GM21576 (cell line): ENCODE measurements around the gene ZFP30.
"Not testable (repeated sequence)": the region's sequence is repeated elsewhere in the genome, so short reads cannot be mapped to it uniquely, and the experiment has no call there.

Experiments used
- ATAC-seq: cut with Tn5 transposase; IDR thresholded peaks from one replicate; pipeline ENCODE4 v1.9.1; 2021; ENCODE audit warnings: mild to moderate bottlenecking, moderate library complexity; ENCODE audit not compliant: unreplicated experiment

The ZFP30 gene

DNA sequence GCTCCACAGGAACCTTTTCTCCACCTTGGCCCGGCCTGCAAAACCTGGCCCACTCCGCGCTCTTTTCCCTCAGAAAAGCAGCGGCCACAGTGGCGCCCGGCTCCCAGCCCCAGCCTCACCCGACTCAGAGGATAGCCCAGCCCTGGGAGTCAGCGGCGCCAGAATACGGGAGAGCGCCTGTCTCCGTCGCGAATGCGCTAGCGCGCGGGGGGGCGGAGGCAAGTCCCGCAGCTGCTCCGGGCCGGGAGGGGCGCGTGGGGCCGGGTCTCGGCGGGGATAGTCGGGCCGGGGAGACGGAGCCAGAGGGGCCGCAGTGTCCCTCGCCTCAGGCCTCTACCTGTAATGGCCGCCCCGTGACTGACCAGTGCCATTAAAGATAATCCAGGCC lies at the start of gene ZFP30:
TSS of gene ZFP30 (minus strand) at position 165 of the 388 bp plus-strand sequence. CDS start 7,643 bp downstream, outside the sequence.
- peak; percentile 43 for ATAC-seq

DNA sequence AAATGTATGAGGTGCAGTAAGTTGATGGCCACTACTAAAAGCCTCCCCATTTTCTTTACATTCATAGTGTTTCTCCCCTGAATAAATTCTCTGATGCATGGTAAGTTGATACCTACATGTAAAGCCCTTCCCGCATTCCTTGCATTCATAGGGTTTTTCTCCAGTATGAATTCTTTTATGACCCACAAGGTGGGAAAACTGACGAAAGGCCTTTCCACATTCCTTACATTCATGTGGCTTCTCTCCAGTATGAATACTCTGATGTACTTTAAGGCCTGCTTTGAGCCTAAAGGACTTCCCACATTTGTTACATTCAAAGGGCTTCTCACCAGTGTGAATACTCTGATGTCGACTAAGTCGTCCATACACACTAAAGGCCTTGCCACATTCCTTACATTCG lies 43.8 kb upstream of the ZFP30 start:
- ATAC-seq = no peak

DNA sequence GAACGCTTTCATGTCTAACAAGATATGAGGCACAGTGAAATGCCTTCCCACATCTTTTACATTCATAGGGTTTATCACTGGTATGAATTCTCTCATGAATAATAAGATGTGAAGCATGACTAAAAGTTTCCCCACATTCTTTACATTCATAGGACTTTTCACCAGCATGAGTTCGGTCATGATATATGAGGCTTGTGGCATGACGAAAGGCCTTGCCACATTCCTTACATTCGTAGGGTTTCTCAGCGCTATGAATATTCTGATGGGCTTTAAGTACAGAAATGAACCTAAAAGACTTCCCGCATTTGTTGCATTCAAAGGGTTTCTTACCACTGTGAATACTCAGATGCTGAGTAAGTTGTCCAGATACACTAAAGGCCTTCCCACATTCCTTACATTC lies 43.0 kb upstream of the ZFP30 start:
- ATAC-seq = no peak

DNA sequence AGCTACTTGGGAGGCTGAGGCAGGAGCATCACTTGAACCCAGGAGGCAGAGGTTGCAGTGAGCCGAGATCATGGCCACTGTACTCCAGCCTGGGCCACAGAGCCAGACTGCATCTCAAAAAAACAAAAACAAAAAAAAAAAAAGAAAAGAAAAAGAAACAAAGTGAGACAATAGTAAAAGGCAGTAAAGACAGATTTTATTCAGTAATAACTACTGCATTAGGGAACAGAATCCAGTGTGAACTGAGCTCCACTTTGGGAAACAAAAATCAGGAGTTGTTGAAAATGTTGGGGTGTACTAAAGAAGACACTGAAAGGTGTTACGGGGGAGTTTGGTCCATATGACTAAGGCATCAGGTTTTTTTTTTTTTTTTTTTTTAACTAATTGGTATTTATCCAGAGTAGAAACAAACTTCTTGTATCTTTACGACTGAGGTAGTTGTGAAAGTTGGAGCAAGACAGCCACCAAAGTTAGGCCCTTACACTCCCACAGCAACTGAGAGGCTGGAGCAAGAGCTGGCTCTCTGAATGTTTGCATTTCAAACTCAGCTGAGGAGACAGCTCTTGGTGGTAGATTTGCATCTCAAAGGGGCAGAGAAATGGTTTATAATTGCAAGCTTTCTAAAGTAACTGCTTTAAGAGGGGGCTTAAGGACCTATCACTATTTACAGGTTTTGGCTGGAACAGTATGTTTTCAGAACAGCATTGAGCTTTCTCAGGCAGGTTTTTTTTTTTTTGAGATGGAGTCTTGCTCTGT lies 40.1 kb upstream of the ZFP30 start:
- no peak for ATAC-seq

DNA sequence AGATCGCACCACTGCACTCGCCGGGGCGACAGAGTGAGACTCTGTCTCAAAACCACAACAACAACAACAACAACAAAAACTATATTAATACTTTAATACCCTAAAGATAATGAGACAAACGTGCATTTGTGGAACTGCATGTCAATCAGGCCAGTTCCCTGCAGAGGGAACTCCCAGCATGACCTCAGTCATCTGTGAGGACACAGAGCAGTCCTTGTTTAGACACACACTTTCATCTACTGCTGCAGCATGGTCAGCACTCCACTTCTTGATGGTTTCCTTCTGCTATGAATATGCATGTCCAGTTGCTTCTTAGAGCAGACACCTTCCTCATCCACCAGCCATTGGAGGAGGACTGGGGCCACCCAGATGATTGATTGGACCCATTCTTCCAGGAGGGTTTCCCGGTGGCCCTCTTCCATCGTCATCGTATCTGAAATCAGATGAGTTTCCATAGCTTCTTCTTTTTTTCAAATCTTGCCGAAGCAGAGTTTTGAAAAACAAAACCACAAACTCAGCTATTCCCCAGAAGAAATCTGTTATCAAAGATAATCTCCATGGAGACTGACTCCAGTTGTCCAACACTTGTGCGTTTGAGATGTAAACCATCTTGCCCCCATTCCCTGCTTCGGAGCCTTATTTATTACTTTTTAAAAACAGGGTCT lies 37.8 kb upstream of the ZFP30 start:
- no peak for ATAC-seq

DNA sequence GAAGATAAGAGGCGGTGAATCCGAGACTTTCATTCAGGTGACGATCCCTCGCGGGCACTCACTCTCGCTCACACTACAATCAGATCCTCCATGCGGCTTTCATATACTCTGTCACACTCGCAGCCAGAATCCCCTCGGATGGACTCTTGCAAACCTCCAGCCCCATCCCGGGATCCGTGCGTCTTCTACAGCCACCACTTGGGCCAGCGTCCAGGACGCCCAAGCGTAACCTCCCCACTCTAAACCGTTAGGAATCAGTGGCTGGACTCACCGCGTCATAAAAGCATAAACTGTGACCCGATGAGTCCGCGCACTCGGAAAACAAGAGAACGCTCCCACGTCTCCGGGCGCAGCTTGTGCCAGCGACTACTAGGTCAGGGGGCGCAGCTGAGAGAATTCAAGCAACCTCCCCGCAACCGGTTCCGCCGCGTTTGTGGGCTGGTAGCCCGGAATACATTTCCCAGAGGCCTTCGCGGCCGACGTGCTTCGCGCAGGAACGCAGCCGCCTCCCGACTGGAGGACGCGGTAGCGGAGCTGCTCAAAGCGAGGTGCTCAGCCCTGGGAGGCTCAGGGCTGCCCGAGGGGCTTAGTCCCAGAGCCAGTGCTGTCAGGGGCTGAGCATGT lies 36.7 kb upstream of the ZFP30 start:
- peak; percentile 63 for ATAC-seq

DNA sequence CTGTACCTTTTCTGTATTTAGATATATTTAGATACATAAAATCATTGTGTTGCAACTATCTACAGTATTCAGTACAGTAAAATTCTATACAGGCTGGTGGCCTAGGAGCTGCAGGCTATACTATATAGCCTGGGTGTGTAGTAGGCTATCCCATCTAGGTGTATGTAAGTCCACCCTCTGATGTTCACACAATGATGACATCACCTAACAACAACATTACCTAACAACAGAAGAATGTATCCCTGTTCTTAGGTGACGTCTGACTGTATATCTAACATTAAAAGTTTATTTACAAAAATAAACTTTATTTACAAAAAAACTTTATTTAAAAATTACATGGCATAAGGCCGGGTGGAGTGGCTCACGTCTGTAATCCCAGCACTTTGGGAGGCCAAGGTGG lies 28.3 kb upstream of the ZFP30 start:
- no peak for ATAC-seq

DNA sequence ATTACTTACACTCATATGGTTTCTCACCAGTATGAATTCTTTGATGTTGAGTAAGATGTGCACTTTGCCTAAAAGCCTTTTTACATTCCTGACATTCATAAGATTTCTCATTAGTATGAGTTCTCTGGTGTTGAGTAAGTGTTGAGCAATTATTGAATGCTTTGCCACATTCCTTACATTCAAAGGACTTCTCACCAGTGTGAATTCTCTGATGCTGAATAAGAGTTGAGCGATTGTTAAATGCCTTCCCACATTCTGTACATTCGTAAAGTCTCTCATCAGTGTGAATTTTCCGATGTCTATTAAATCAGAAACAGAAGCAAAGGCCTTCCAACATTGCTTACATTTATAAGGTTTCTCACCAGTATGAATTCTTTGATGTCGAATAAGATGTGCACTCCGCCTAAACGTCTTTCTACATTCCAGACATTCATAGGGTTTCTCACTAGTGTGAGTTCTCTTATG lies 14.2 kb upstream of the ZFP30 start:
- ATAC-seq = no peak

DNA sequence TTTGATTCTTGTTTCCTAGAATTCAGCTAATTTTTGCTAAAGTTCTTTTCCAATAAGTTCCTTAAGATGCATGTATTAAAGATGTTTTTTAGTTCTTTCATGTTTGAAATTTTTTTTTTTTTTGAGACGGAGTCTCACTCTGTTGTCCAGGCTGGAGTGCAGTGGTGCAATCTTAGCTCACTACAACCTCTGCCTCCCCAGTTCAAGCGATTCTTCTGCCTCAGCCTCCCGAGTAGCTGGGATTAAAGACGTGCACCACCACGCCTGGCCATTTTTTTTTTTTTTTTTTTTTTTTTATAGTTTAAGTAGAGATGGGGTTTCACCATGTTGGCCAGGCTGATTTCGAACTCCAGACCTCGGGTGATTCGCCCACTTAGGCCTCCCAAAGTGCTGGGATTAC lies 1.9 kb upstream of the ZFP30 start:
- not testable (repeated sequence) for ATAC-seq

DNA sequence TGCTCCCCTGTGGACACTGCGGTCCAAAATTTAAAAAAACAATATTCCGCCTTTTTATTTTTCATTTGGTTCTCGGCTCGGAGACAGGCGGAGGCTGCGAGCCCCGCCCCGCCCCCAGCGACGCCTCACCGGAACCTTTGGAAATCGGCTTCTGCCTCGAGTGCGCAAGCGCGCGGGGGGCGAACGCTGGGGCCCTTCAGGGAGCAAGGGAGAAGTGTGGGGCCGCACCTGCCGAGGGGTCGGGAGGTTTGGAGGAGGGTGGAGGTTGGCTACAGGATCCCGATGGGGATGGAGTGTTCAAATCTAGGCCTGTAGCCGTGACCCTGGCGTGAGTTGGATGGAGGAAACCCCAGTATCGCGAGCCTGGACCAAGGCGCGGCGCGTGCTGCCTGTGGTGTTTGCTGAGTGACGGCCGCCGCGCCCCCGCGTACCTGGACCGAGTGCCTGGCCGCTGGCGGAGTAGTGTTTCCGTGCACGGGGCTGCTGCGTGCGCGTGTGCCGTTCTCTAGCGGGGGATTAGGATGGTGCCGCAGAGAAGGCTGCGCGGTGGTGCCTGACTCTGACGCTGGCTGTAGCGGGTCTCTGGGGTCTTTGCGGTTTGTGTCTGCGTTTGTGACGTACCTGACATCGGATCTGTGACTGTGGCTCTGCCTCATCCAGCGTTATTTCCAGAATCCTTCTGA lies 565 bp upstream of the ZFP30 start:
- ATAC-seq = peak; percentile 49

DNA sequence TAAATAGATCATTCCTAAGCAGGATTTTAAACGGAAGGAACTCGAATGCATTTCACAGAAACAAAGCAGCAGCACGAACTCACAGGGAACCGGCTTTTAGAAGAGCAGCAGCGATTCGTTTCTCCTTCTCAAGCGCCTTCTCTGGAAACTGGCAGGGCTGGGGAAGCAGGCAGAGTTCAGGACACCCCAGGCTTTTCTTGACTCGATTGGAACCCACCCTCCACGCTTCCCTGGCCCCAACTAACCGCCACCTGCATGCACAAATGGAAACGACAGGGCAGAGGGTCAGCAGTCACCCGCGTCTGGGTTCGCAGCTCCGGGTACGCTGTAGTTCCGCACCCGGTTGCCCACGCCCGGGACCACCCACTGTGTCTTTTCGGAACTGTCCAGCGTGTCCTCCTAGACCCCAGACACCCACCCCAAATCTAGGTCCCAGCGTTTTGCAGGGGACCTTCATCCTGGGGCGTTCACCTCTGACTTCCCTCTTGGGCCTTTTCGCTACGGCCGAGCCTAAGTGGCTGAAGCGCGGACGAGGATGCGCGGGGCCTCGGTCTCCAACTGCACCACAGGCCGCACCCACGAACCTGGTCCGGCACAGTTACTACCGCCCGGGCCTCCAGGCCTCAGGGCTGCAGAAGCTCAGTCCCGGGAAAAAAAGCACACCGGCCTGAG lies 500 bp downstream of the ZFP30 start:
- peak; percentile 44 for ATAC-seq

DNA sequence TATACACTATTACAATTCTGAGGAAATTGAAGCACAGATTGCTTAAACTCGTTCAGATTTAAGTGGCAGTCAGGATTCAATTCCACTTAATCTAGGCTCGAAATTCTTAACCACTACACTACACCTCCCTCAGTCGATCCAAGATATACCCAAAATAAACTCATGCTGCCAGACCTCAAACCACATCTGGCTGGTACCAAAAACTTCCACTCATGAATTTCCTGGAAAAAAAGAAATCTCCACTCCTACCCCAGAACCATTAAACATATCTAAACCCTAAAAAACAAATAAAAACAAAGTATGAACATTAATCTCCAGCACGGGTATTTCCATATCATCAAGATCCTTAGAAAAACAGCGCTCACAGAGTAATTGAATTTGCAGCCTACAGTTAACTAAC lies 1.1 kb downstream of the ZFP30 start:
- ATAC-seq = no peak

DNA sequence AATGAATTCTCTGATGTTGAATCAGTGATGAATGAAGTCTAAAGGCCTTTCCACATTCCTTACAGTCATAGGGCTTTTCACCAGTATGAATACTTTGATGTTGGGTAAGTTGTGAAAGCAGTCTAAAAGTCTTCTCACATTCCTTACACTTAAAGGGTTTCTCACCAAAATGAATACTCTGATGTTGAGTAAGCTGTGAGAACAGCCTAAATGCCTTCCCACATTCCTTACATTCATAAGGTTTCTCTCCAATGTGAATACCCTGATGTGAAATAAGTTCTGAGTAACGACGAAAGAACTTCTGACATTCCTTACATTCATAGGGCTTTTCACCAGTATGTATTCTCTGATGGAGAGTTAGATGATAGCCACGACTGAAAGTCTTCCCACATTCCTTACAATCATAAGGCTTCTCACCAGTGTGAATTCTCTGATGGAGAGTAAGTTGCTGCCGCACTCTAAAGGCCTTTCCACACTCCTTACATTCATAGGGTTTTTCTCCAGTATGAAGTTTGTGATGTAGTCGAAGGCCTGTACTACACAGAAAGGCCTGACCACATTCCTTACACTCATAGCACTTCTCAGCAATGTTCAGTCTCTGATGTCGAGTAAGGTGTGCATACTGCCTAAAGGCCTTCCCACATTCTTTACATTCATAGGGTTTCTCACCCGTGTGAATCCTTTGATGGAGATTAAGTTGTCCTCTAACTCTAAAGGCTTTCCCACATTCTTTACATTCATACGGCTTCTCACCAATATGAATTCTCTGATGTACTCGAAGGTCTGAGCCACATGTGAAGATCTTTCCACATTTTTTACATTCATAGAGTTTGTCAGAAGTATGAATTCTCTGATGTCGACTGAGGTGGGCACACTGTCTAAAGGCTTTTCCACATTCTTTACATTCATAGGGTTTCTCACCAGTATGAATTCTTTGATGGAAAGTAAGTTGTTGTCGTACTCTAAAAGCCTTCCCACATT lies 19.9 kb downstream of the ZFP30 start:
- no peak for ATAC-seq

DNA sequence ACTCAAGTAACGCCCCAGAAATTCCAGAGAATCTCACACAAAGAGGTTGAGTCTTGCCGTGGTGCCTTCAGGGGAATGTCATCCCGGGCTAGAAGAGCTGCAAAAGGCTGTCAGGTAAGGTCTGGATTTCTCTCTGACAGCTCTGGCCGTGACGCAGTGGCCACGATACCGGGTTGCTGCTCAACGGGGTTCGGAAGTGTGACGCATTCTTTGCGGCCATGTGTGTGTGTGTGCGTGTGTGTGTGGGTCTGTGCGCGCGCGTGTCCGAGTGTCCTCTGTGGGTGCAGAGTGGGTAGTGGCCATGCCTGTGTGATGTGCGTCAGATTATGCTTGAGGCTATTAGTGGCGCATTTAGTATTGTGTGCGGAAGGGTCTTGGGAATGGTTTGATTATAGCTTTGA lies 60.3 kb downstream of the ZFP30 start:
- ATAC-seq = peak; percentile 33

DNA sequence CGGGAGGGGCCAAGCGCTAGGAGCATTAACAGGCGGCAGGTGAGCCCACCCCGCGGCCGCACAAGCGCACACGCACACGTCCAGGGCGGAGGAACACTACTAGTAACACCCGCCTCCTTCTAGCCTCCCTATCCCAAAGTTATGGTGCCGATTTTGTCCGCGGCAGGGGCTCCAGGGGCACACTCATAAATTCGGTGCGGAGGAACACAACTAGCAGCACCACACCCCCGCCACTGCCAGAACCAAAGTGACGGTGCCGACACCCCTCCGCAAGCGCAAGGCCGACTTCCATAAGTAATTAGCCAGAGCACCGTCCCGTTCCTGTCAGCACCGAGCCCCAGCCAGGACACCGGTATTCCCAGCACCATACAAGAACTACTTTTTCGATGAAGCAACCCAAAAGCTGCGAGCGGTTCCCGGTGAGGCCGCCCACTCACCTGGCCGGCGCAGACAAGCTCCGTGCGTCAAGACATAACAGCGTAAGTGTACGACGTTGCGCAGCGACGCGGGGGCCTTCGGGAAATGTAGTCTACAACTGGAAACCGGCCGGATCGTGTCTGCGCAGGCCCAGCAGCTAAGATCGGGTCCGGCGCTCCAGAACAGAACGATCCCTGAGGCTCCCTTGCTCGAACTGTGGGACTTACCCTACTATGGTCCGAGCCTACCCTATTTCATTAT lies 60.8 kb downstream of the ZFP30 start, which contains the start of the genes ZNF540 and ZNF571:
TSS of gene ZNF540 (plus strand) at position 573 of the 678 bp plus-strand sequence. CDS start 3,572 bp downstream, outside the sequence.
TSS of gene ZNF571 (minus strand) at position 489 of the 678 bp plus-strand sequence. CDS start 8,116 bp downstream, outside the sequence.
- ATAC-seq = peak; percentile 94

DNA sequence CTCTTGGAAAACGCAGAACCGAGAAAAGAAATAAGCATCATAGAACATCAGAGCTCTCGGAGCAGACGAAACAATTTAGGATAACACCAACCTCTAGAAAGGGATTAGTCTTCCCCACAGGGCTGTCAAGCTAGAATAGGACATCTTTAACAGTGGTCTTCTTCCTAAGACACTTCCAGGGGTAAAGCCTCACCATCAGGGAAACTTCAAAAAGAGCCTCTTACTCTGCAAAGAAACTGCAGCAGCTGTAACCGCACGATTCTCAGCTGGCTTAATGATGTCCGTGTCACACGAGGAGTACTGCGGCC lies 61.3 kb downstream of the ZFP30 start:
- no peak for ATAC-seq

DNA sequence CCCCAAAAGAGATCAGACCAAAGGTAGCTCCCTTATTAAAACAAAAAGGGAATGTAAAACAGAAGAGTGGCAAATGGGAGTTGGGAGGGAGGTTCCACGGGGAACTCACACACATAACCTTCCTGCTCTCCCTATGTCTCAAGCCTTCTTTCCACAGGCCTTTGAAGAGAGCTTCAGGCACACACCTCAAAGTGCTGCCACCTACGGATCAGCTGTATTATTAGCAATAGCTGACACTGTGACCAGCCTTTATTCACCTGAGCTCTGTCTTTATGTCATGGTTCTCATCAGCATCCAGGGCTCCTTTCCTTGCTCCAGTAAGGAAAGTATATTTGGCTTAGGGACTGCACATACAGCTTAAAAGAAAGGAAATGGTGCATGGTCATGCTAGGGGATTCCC lies 71.9 kb downstream of the ZFP30 start:
- ATAC-seq = no peak

DNA sequence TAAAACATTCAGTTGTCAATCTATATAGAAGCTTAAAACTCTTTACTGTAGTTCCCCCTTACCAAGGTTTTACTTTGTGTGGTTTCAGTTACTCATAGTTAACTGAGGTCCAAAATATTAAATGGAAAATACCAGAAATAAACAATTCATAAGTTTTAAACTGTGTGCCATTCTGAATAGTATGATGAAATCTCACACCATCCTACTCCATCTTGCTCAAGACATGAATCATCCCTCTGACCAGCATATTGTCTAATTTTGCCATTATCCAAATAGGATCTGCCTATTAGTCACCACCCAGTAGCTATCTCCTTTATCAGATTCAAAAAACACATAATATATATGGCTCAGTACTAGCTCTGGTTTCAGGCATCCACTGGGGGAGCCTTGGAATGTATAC lies 83.1 kb downstream of the ZFP30 start:
- ATAC-seq = no peak

DNA sequence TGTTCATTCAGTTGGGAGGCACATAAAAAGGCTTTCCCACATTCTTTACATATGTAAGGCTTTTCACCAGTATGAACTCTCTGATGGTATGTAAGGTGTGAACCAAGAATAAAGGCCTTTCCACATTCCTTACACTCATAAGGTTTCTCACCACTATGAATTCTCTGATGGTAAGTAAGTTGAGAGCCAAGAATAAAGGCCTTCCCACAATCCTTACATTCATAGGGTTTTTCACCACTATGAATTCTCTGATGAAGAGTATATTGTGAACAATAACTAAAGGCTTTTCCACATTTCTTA lies 89.9 kb downstream of the ZFP30 start:
- no peak for ATAC-seq
